Rectal smooth muscle tissue (tissue), 1 donor: ENCODE data around the gene HORMAD2.
"Not testable (repeated sequence)": the region's sequence is repeated elsewhere in the genome, so short reads cannot be mapped to it uniquely, and the experiment has no call there.

ENCODE experiments used
- H3K27ac ChIP-seq: one replicate; pipeline ENCODE4 v1.7.0; 2013; ENCODE audit warnings: low read depth, low read length, inconsistent platforms
- H3K27me3 ChIP-seq: one replicate; pipeline ENCODE4 v1.7.0; 2013; ENCODE audit warnings: low read length; ENCODE audit not compliant: control insufficient read depth, insufficient read depth
- H3K36me3 ChIP-seq: one replicate; pipeline ENCODE4 v1.7.0; 2013; ENCODE audit warnings: low read length; ENCODE audit not compliant: control insufficient read depth, insufficient read depth
- H3K4me1 ChIP-seq: one replicate; pipeline ENCODE4 v1.7.0; 2013; ENCODE audit warnings: low read length; ENCODE audit not compliant: control insufficient read depth, insufficient read depth
- H3K4me3 ChIP-seq: one replicate; pipeline ENCODE4 v1.7.0; 2013; ENCODE audit warnings: low read length
- H3K9ac ChIP-seq: one replicate; pipeline ENCODE4 v1.7.0; 2013; ENCODE audit warnings: low read length

Gene HORMAD2

DNA sequence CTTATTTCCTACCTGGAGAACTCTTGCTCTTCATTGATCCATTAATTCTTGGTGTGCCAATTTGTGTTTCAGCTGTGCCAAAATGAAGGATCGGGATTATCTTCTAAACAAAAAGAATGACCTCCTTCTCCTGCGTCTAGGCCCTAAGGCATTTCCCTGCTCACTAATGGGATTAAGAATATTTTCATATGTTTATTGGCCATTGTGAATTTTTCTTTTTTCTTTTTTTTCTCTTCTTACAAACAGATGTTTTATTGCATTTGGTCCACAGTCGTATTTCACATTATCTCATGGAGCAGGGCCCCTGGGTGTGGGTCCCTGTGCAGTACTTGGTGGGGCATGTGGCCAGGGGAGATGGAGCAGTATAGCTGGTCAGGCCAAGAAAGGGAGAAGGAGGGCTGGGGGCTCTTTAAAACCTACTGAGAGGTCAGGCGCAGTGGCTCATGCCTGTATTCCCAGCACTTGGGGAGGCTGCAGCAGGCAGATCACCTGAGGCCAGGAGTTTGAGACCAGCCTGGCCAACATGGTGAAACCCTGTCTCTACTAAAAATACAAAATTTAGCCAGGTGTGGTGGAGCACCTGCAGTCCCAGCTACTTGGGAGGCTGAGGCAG is 35.3 kb upstream of the HORMAD2 start:
- Histone ChIP-seq H3K27ac (no peak overlapping the region), H3K36me3 (no peaks in the 10 kb centered on the region), H3K27me3 (no peaks in the 10 kb centered on the region), H3K4me3 (no peak overlapping the region), H3K4me1 (no peaks in the 10 kb centered on the region), H3K9ac (no peak overlapping the region)

DNA sequence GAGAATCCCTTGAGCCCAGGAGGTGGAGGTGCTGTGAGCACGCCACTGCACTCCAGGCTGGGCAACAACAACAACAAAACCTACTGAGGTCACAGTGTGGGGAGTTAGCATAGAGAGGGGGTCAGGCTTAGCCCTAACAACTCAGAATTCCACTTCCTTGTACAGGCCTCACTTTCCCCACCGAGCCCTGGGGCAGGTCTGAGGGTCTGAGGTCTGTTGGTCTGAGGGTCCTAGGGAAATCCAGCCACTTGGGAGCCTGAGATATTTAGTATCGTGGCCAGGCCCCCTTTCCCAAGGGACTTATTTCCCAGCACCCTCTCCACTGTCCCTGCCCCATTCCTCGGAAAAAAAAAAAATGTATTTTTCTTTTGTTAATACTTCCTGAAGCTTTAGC is 34.8 kb upstream of the HORMAD2 start:
- H3K27me3 ChIP-seq: no peaks in the 10 kb centered on the region
- H3K4me3 ChIP-seq: no peak overlapping the region
- H3K4me1 ChIP-seq: no peaks in the 10 kb centered on the region
- H3K9ac ChIP-seq: no peak overlapping the region
- H3K36me3 ChIP-seq: no peaks in the 10 kb centered on the region
- no peak overlapping the region for H3K27ac ChIP-seq

DNA sequence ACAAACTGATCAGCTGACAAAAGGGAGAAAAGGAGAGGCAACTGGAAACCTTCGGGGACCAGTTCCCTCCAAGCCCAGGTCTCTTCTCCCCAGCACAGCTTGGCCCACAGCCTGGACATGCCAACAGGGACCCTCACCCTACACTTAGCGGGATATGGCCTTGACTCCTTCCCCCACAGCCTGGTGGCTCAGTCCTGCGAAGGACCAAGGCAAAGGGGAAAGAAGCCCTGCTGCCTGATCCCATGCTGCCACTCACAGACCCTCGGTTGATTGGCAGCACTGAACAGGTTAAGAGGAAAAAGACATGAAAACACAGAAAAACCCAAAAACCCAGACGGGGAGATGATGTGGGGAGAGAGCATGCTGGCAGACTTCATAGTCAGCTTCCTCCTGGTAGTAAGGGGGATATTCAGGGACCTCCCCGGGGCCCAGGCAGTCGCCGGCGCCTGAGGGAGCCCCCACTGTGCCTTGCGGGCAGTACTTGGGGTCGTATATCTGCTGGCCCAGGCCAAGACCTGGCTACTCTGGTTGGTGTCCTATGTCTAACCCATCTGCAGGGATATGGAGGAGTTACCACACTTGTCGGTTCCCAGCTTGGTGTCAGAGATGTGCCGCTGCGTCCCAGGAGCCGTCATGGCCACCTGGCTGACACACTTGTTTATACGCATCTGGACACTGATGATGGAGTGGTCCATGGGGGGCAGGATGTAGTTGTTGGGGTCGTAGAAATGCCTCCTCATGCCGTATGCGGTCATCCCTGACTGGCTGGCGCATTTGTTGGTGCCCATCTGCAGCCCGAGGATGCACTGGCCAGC is 34.2 kb upstream of the HORMAD2 start:
- Histone ChIP-seq H3K4me3 (no peak overlapping the region), H3K9ac (no peak overlapping the region), H3K27ac (no peak overlapping the region), H3K4me1 (no peaks in the 10 kb centered on the region), H3K27me3 (no peaks in the 10 kb centered on the region), H3K36me3 (no peaks in the 10 kb centered on the region)

DNA sequence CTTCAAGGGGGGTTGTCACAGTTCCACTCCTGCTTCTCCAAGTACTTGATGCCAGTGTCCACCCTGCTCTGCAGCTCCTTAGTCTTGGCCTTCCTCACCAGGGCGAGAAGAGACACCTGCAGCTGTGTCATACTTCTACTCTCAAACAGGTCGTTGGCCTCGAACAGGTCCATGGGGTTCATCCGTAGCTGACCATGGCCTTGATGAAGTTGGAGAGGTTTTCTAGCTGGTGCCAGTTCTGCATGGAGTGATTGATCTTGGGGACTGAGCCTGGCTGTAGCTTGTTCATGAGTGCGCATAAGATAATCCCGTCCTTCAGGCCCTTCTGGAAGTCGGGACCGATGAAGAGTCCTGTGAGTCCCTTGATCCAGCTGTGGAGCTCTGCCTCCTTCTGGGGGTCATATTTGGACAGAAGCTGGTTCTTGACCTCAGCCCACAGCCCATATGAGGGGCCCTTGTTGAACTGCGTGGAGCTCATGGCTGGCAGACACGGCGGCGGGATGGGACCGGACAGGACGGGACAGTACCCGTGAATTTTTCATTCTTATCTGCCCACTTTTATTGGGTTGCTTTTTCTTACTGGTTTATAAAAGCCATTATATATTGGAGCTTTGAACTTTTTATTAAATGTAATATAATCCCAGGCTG is 33.4 kb upstream of the HORMAD2 start:
- H3K4me3 ChIP-seq: no peak overlapping the region

DNA sequence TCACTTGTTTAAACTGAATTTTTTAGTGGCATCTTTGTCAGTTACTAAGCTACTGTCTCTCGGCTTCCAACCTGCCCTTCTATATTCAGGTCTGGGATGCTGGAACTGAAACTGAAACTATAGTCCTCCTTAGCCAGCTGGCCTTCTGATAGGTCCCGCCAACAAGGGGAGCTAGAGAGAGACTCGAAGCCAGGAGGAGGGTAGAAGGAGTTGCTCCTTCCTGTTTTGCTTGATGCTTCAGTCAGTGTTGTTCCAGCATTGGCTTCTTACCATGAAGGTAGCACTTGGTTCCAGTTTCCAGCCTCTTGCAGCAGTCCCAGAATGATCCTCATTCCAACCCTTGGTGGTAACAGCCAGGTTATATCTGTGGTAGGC is 32.9 kb upstream of the HORMAD2 start:
- Histone ChIP-seq H3K36me3 (no peaks in the 10 kb centered on the region), H3K4me3 (no peak overlapping the region), H3K27me3 (no peaks in the 10 kb centered on the region), H3K4me1 (no peaks in the 10 kb centered on the region), H3K27ac (no peak overlapping the region), H3K9ac (no peak overlapping the region)

More for the DNA sequence above, 33.4 kb upstream of the HORMAD2 start:
- H3K27me3 ChIP-seq: no peaks in the 10 kb centered on the region
- no peak overlapping the region for H3K27ac ChIP-seq
- no peak overlapping the region for H3K9ac ChIP-seq
- H3K4me1 ChIP-seq: no peaks in the 10 kb centered on the region
- H3K36me3 ChIP-seq: no peaks in the 10 kb centered on the region

DNA sequence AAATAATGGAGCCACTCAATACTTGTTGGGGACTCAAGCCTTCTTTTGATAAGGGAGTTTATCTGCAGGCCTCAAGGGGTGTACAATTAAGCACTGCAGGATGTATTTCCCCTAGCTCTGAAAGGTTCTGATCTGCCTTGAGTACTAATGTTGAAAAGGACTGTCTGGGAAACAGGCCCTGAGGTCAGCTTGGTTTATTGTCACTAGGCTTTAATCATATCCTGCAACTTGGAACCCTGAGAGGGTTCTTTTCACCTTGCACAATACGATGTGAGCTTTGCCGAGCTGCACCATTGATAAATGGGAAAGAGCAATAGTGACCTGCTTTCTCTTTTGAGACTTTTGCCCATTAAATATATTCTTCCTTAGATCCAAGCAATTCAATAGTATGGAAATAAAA is 31.6 kb upstream of the HORMAD2 start:
- Histone ChIP-seq H3K27ac (no peak overlapping the region), H3K27me3 (no peaks in the 10 kb centered on the region), H3K4me3 (no peak overlapping the region), H3K4me1 (no peaks in the 10 kb centered on the region), H3K9ac (no peak overlapping the region), H3K36me3 (no peaks in the 10 kb centered on the region)

DNA sequence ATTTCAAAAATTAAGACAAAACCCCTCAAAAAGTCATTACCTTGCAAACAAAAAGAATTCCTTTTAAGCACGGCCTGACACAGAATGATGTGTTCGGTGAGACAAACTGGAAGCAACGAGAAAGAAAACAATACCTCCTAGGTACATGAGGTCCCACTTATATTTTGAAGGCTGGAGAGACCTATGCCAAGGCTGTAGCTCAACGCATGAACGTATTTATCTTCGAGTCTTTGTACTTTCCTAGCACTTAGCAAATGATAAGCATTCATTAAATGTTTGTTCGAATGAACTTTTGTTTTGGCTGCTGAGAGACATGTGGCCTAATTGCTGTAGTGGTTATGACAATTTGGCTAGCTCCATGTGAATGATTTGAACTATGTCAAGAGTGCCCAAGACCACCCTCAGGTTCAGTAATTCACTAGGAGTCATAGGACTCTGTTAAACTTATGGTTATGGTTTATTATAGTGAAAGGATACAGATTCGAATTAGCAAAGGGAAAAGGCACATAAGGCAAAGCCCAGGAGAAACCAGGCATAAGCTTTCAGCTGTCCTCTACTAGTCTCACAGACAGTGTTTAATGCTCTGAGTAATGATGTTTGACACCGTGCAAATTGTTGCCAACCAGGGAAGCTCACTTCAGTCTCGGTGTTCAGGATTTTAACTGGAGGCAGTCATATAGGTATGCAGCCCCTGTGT is 26.0 kb upstream of the HORMAD2 start:
- Histone ChIP-seq H3K9ac (no peak overlapping the region), H3K27ac (no peak overlapping the region), H3K4me3 (no peak overlapping the region), H3K27me3 (no peaks in the 10 kb centered on the region), H3K4me1 (no peaks in the 10 kb centered on the region), H3K36me3 (no peaks in the 10 kb centered on the region)

DNA sequence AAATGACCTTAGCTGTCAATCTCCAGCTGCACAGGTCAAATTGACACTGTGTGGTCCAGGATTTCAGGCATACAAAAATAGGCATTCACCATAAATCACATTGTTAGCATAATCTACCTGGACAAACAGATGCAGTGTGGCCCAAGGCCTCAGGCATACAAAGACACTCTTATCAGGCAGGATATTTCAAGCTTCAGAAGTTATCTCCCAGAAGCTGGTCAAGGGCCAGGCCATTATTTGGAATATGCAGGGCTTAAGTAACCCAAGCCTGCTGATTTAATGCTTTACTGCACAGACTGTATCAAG is 25.5 kb upstream of the HORMAD2 start:
- Histone ChIP-seq H3K9ac (no peak overlapping the region), H3K27me3 (no peaks in the 10 kb centered on the region), H3K27ac (no peak overlapping the region), H3K36me3 (no peaks in the 10 kb centered on the region), H3K4me3 (no peak overlapping the region), H3K4me1 (no peaks in the 10 kb centered on the region)

DNA sequence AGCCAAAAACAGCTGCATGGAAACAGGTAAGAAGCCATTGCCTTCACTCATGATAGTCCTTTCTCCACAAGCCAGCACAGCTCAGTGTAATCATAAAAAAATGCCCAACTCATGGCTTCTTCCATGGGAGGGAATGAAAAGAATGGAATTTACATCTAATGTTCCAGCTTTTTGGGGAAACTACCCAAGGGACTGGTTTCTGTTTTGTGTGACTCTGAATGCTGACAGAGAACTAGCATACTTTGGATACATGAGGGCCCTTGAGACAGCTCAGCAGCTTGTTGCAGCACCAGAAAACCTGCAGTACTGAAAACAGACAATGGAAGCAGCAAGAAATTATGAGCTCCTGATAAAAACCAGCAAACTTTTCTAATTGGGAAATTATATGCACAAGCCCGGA is 24.2 kb upstream of the HORMAD2 start:
- Histone ChIP-seq H3K4me3 (no peak overlapping the region), H3K9ac (no peak overlapping the region), H3K36me3 (no peaks in the 10 kb centered on the region), H3K4me1 (no peaks in the 10 kb centered on the region), H3K27me3 (no peaks in the 10 kb centered on the region), H3K27ac (no peak overlapping the region)

DNA sequence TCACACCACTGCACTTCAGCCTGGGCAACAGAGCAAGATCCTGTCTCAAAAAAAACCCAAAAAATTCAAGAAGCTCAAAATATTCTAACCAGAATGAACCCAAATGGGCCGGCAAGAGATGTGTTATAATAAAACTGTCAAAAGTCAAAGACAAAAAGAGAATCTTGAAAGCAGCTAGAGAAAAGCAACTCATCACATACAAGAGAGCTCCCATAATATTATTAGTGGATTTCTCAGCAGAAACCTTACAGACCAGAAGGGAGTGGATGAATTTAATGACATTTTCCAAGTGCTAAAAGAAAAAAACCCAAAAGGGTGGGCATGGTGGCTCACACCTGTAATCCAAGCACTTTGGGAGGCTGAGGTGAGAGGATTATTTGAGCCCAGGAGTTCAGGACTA is 22.9 kb upstream of the HORMAD2 start:
- Histone ChIP-seq H3K4me3 (no peak overlapping the region), H3K27ac (no peak overlapping the region), H3K27me3 (no peaks in the 10 kb centered on the region), H3K4me1 (no peaks in the 10 kb centered on the region), H3K36me3 (no peaks in the 10 kb centered on the region), H3K9ac (no peak overlapping the region)

DNA sequence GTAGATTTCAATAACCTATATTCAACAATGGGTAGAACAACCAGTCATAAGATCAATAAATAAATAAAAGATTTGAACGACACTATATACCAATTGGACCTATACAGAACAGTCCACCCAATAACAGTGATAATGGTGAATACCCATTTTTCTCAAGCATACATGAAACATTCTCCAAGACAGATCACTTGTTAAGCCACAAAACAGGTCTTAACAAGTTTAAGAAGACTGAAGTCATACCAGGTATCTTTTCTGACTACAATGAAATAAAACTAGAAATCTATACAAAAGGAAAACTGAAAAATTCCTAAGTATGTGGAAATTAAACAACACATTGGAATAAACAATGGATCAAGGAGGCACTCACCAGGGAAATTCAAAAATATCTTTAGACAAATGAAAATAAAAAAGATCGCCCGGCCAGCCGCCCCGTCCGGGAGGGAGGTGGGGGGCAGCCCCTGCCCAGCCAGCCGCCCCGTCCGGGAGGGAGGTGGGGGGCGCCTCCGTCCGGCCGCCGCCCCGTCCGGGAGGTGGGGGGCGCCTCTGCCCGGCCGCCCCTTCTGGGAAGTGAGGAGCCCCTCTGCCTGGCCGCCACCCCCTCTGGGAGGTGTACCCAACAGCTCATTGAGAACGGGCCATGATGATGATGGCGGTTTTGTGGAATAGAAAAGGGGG is 20.8 kb upstream of the HORMAD2 start:
- H3K27ac ChIP-seq, H3K27me3 ChIP-seq, H3K9ac ChIP-seq, H3K4me1 ChIP-seq, H3K4me3 ChIP-seq, H3K36me3 ChIP-seq: not testable (repeated sequence)

DNA sequence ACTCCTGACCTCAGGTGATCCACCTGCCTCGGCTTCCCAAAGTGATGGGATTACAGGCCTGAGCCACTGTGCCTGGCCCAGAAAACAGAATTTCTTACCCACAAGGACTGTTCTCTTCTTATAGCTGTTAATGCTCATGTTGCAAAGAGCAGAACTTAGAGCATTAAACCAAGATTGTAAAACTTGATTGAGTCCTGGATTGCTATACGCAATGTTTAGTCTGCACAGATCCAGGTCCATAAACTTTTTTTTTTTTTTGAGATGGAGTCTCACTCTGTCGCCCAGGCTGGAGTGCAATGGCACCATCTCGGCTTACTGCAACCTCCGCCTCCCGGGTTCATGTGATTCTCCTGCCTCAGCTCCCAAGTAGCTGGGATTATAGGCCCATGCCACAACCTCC is 19.2 kb upstream of the HORMAD2 start:
- not testable (repeated sequence) for H3K27ac ChIP-seq, H3K27me3 ChIP-seq, H3K4me3 ChIP-seq, H3K36me3 ChIP-seq, H3K4me1 ChIP-seq, H3K9ac ChIP-seq
